ENCODE data around the gene PLD1. TPM values are rescaled to one million over a fixed set of nuclear protein-coding genes. Genes with fewer than 3 reads are reported as not detected.

PLD1 gene
- total RNA-seq, 2 donors from 2014 or later, result 12.8 to 15.8 TPM

GRCh38 chr3:171584100-171584499, 226.2 kb downstream of the PLD1 start:
- no peak for DNase-seq (ENCODE audit: low spot score)
- TF ChIP-seq POLR2AphosphoS5 (IDR thresholded peaks at IDR 0.05) (no peak), POLR2A (IDR thresholded peaks at IDR 0.05) (no peak), CTCF (IDR thresholded peaks at IDR 0.05) (no peak)
- Histone ChIP-seq H3K36me3 (no peaks in the 10 kb centered on the region), H3K27ac (no peak overlapping the region), H3K27me3 (replicated peaks; ENCODE audit: insufficient read depth) (no peaks in the 10 kb centered on the region), H3K9me3 (no peaks in the 10 kb centered on the region), H3K4me3 (no peak overlapping the region), H3K4me1 (replicated peaks) (no peaks in the 10 kb centered on the region)
- intact Hi-C loops (cut with DNase I), result no loop called here

- TF ChIP-seq POLR2A (IDR thresholded peaks at IDR 0.05), result no peak
- no peak for TF ChIP-seq CTCF (IDR thresholded peaks at IDR 0.05)
- no peak for TF ChIP-seq POLR2AphosphoS5 (IDR thresholded peaks at IDR 0.05)
- no peaks in the 10 kb centered on the region for H3K36me3 ChIP-seq
- H3K27me3 ChIP-seq (replicated peaks; ENCODE audit: insufficient read depth), result no peaks in the 10 kb centered on the region
- H3K4me3 ChIP-seq, result no peak overlapping the region
- H3K4me1 ChIP-seq (replicated peaks), result no peaks in the 10 kb centered on the region
- H3K9me3 ChIP-seq, result no peaks in the 10 kb centered on the region
- intact Hi-C loops (cut with DNase I), result no loop called here
- WGBS, result 82% methylated on average over 6 of the region's 6 CpGs
- no peak overlapping the region for H3K27ac ChIP-seq
- DNase-seq (ENCODE audit: low spot score), result no peak
Measured at GRCh38 chr3:171574556-171575240, 235.6 kb downstream of the PLD1 start.

DNA sequence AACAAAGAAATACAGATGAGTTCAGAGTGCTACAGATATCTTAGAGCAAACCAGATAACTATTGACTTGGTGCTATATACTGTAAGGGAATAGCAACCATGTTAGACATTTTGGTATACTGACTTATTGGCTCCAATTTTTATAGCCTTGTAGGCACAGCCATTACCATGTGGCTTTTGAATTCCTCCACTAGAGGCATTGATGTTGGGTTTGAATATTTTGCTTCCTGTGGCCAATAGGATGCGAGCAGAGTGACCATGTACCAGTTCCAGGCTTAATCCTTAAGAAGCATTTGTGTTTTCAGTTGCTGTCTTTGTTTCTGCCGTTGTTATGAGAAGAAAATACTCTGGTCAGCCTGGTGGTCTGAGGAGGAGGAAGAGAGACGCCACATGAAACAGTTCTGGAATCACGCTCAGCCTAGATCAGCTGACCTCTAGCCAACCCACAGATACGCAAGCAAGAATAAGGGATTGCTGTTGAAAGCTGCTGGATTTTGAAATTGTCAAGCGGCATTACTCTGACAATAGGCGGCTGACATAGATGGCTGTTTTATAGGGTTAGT, 240.6 kb downstream of the PLD1 start:
- TF ChIP-seq POLR2A (IDR thresholded peaks at IDR 0.05), result no peak
- no peak for TF ChIP-seq CTCF (IDR thresholded peaks at IDR 0.05)
- TF ChIP-seq POLR2AphosphoS5 (IDR thresholded peaks at IDR 0.05), result no peak
- Histone ChIP-seq H3K36me3 (no peaks in the 10 kb centered on the region), H3K27me3 (replicated peaks; ENCODE audit: insufficient read depth) (no peaks in the 10 kb centered on the region), H3K9me3 (no peaks in the 10 kb centered on the region), H3K4me3 (no peak overlapping the region), H3K4me1 (replicated peaks) (no peaks in the 10 kb centered on the region), H3K27ac (no peak overlapping the region)
- intact Hi-C loops (cut with DNase I), result loop anchor here (10.0 kb wide), 1 partner anchor 415 kb away; no protein-coding TSS in a partner anchor
- DNase-seq (ENCODE audit: low spot score), result no peak
- 94% methylated on average over 7 of the region's 7 CpGs for WGBS

- no peak overlapping the region for H3K27ac ChIP-seq
- no peak for DNase-seq (ENCODE audit: low spot score)
- H3K4me1 ChIP-seq (replicated peaks), result no peaks in the 10 kb centered on the region
- no peaks in the 10 kb centered on the region for H3K9me3 ChIP-seq
- no peaks in the 10 kb centered on the region for H3K36me3 ChIP-seq
- intact Hi-C loops (cut with DNase I), result loop anchor here (10.0 kb wide), 1 partner anchor 414 kb away; no protein-coding TSS in a partner anchor
- no peaks in the 10 kb centered on the region for H3K27me3 ChIP-seq (replicated peaks; ENCODE audit: insufficient read depth)
- no peak overlapping the region for H3K4me3 ChIP-seq
- TF ChIP-seq POLR2A (IDR thresholded peaks at IDR 0.05) (no peak), POLR2AphosphoS5 (IDR thresholded peaks at IDR 0.05) (no peak), CTCF (IDR thresholded peaks at IDR 0.05) (no peak)
Measured at GRCh38 chr3:171568766-171569165, 241.5 kb downstream of the PLD1 start.
